HepG2 (cell line): Measurements from ENCODE around the gene FNDC7. TPM values are rescaled to one million over a fixed set of nuclear protein-coding genes. Genes with fewer than 3 reads are reported as not detected.

ENCODE experiments used
- AGO2 ChIP-seq: fragments of 200-400 bp; formaldehyde crosslinking; optimal IDR thresholded peaks from 2 replicates; pipeline ENCODE3; 2017; ENCODE audit warnings: mild to moderate bottlenecking, low read depth, low read length, moderate library complexity
- ASH2L ChIP-seq: fragments of 300-600, 200-600 bp; sonication (generic); IDR thresholded peaks from 2 replicates; pipeline ENCODE4 v1.7.0; 2017; ENCODE audit warnings: low read depth, mild to moderate bottlenecking, moderate library complexity, mixed read lengths, low read length; ENCODE audit not compliant: insufficient read length
- ATAD3A ChIP-seq: sonication (generic); formaldehyde crosslinking; IDR thresholded peaks from 2 replicates; pipeline ENCODE4 v1.4.0; 2020; ENCODE audit warnings: missing genetic modification reagents
- DMAP1 ChIP-seq: IDR thresholded peaks from 2 replicates; pipeline ENCODE4 v1.6.1; 2016
- FOXA1 ChIP-seq, 2 experiments: fragments of 450-650 bp in 1 of 2; sonication (generic) in 1 of 2; formaldehyde crosslinking in 1 of 2; IDR thresholded peaks; 2 replicates each; pipeline versions ENCODE4 v1.4.0 to v1.6.1; 2016 to 2020; ENCODE audit warnings: missing genetic modification reagents in 1 of 2
- FOXK2 ChIP-seq: fragments of 450-650 bp; IDR thresholded peaks from 2 replicates; pipeline ENCODE4 v1.6.1; 2016
- HNRNPH1 ChIP-seq: fragments of 200-400 bp; formaldehyde crosslinking; optimal IDR thresholded peaks from 2 replicates; pipeline ENCODE3; 2017; ENCODE audit warnings: mild to moderate bottlenecking, low read depth, low read length
- KDM1A ChIP-seq: IDR thresholded peaks from 2 replicates; pipeline ENCODE4 v1.6.1; 2016; ENCODE audit warnings: missing compliant biosample characterization
- KLF13 ChIP-seq: sonication (generic); formaldehyde crosslinking; IDR thresholded peaks from 2 replicates; pipeline ENCODE4 v1.4.0; 2020; ENCODE audit warnings: mild to moderate bottlenecking, missing genetic modification reagents
- RBM22 ChIP-seq: fragments of 200-400 bp; formaldehyde crosslinking; optimal IDR thresholded peaks from 2 replicates; pipeline ENCODE3; 2017; ENCODE audit warnings: mild to moderate bottlenecking, low read length, moderate library complexity
- RCOR2 ChIP-seq: IDR thresholded peaks from 2 replicates; pipeline ENCODE4 v1.6.1; 2016; ENCODE audit warnings: missing biosample characterization, missing genetic modification reagents
- SP4 ChIP-seq: sonication (generic); formaldehyde crosslinking; IDR thresholded peaks from 2 replicates; pipeline ENCODE4 v1.8.1; 2023; ENCODE audit warnings: mild to moderate bottlenecking, missing genetic modification reagents
- THAP7 ChIP-seq: sonication (generic); formaldehyde crosslinking; IDR thresholded peaks from 2 replicates; pipeline ENCODE4 v1.8.1; 2023; ENCODE audit warnings: mild to moderate bottlenecking, missing genetic modification reagents
- ZNF781 ChIP-seq: sonication (generic); formaldehyde crosslinking; IDR thresholded peaks from 2 replicates; pipeline ENCODE4 v1.5.1; 2020; ENCODE audit warnings: borderline replicate concordance, mild to moderate bottlenecking, missing genetic modification reagents; ENCODE audit errors: not compliant biosample characterization
- ZSCAN5A ChIP-seq: sonication (generic); formaldehyde crosslinking; IDR thresholded peaks from 2 replicates; pipeline ENCODE4 v1.8.0; 2022; ENCODE audit warnings: mild to moderate bottlenecking, missing genetic modification reagents, borderline replicate concordance
- polyA plus RNA-seq, 8 experiments: library from polyadenylated mRNA; depleted of rRNA in 3 of 8; stranded (reverse) in 7 of 8; unstranded in 1 of 8; fragments of >200 nt; fragmentation: Illumina TruSeq in 4 of 8; extraction: Trizol in 4 of 8; gene quantifications; 2 replicates each; pipeline versions ENCODE4 v1.2.1 to v1.2.3, GENCODE V29; 2011 to 2016; ENCODE audit warnings: low read depth in 4 of 8, missing spikeins in 1 of 8, mixed read lengths in 1 of 8; ENCODE audit not compliant: insufficient read depth in 1 of 8
- total RNA-seq, 5 experiments: library from RNA; depleted of rRNA; stranded (reverse); fragments of >200 nt; fragmentation: Illumina TruSeq; extraction: Trizol; gene quantifications; 2 replicates each; pipeline ENCODE4 v1.2.3, GENCODE V29; 2016; ENCODE audit warnings: low read depth in 1 of 5
- TF ChIP-seq, protein P1 (sequence below): IDR thresholded peaks from 2 replicates; pipeline ENCODE4 v1.6.1; 2018; ENCODE audit warnings: missing genetic modification reagents, mild to moderate bottlenecking, missing compliant biosample characterization
- TF ChIP-seq, protein P2 (sequence below): sonication (generic); formaldehyde crosslinking; IDR thresholded peaks from 2 replicates; pipeline ENCODE4 v1.8.1; 2023; ENCODE audit warnings: mild to moderate bottlenecking, missing genetic modification reagents
- TF ChIP-seq, protein P3 (sequence below): sonication (generic); formaldehyde crosslinking; IDR thresholded peaks from 2 replicates; pipeline ENCODE4 v1.4.0; 2020; ENCODE audit warnings: missing genetic modification reagents, borderline replicate concordance
- TF ChIP-seq, protein P4 (sequence below): sonication (generic); formaldehyde crosslinking; IDR thresholded peaks from 2 replicates; pipeline ENCODE4 v1.5.0; 2020; ENCODE audit warnings: mild to moderate bottlenecking, missing genetic modification reagents, moderate library complexity

The FNDC7 gene
- total and polyA plus RNA-seq, 2 of the 13 experiments (the other 11 are each of a cell fraction or from before 2014, with no cell fraction given): 0.03 TPM; not detected in 1

DNA sequence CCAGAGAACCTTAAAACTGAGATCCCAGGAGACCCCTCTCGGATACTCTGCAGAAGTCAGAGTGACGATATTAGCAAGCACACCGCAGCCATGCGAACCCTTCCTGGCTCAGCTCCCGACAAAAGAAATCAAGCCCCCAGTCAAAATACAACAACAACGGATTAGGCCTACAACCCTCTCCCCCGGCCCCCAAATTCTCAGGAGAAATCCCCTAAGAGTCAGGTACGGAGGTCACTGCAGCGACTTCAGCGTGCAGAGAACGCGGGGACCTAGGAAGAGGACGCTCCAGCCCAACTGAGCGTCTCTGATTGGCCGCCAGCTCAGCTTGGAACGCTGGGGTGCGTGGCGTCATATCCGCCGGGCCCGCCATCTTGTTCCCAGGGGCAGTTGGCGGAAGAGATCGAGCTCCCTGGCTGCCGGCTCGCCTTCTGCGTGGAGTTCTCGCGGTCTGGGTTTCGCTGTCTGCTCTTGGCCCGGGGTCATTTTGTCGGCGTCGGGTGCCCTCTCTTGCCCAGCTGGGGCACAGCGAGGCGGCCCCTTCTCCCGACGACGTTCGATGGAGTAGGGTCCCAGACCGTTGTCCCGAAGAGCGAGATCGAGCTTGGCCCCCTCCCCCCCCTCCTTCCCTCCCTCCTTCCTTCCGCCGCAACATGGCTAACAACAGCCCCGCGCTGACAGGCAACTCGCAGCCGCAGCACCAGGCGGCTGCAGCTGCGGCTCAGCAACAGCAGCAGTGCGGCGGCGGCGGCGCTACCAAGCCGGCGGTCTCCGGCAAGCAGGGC is 20.6 kb upstream of the FNDC7 start, which contains the start of gene PRPF38B (continued):
- TF ChIP-seq FOXA1 (IDR thresholded peaks at IDR 0.05): no peak
- no peak for TF ChIP-seq FOXA1 (CRISPR knock-in tag; IDR thresholded peaks at IDR 0.05)
- TF ChIP-seq, protein P1, sequence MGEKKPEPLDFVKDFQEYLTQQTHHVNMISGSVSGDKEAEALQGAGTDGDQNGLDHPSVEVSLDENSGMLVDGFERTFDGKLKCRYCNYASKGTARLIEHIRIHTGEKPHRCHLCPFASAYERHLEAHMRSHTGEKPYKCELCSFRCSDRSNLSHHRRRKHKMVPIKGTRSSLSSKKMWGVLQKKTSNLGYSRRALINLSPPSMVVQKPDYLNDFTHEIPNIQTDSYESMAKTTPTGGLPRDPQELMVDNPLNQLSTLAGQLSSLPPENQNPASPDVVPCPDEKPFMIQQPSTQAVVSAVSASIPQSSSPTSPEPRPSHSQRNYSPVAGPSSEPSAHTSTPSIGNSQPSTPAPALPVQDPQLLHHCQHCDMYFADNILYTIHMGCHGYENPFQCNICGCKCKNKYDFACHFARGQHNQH (CRISPR knock-in tag): peak; percentile 48; the same call in 1 of the 2 replicates
- no peak for TF ChIP-seq ATAD3A (CRISPR knock-in tag)
- TF ChIP-seq, protein P2, sequence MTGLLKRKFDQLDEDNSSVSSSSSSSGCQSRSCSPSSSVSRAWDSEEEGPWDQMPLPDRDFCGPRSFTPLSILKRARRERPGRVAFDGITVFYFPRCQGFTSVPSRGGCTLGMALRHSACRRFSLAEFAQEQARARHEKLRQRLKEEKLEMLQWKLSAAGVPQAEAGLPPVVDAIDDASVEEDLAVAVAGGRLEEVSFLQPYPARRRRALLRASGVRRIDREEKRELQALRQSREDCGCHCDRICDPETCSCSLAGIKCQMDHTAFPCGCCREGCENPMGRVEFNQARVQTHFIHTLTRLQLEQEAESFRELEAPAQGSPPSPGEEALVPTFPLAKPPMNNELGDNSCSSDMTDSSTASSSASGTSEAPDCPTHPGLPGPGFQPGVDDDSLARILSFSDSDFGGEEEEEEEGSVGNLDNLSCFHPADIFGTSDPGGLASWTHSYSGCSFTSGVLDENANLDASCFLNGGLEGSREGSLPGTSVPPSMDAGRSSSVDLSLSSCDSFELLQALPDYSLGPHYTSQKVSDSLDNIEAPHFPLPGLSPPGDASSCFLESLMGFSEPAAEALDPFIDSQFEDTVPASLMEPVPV (CRISPR knock-in tag): peak; percentile 28
- no peak for TF ChIP-seq THAP7 (CRISPR knock-in tag)
- no peak for TF ChIP-seq HNRNPH1
- TF ChIP-seq DMAP1 (CRISPR knock-in tag): peak; percentile 91
- TF ChIP-seq AGO2: peak; percentile 93
- TF ChIP-seq, protein P3, sequence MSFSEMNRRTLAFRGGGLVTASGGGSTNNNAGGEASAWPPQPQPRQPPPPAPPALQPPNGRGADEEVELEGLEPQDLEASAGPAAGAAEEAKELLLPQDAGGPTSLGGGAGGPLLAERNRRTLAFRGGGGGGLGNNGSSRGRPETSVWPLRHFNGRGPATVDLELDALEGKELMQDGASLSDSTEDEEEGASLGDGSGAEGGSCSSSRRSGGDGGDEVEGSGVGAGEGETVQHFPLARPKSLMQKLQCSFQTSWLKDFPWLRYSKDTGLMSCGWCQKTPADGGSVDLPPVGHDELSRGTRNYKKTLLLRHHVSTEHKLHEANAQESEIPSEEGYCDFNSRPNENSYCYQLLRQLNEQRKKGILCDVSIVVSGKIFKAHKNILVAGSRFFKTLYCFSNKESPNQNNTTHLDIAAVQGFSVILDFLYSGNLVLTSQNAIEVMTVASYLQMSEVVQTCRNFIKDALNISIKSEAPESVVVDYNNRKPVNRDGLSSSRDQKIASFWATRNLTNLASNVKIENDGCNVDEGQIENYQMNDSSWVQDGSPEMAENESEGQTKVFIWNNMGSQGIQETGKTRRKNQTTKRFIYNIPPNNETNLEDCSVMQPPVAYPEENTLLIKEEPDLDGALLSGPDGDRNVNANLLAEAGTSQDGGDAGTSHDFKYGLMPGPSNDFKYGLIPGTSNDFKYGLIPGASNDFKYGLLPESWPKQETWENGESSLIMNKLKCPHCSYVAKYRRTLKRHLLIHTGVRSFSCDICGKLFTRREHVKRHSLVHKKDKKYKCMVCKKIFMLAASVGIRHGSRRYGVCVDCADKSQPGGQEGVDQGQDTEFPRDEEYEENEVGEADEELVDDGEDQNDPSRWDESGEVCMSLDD: no peak
- no peak for TF ChIP-seq RCOR2 (CRISPR knock-in tag)
- TF ChIP-seq FOXK2: no peak
- TF ChIP-seq, protein P4, sequence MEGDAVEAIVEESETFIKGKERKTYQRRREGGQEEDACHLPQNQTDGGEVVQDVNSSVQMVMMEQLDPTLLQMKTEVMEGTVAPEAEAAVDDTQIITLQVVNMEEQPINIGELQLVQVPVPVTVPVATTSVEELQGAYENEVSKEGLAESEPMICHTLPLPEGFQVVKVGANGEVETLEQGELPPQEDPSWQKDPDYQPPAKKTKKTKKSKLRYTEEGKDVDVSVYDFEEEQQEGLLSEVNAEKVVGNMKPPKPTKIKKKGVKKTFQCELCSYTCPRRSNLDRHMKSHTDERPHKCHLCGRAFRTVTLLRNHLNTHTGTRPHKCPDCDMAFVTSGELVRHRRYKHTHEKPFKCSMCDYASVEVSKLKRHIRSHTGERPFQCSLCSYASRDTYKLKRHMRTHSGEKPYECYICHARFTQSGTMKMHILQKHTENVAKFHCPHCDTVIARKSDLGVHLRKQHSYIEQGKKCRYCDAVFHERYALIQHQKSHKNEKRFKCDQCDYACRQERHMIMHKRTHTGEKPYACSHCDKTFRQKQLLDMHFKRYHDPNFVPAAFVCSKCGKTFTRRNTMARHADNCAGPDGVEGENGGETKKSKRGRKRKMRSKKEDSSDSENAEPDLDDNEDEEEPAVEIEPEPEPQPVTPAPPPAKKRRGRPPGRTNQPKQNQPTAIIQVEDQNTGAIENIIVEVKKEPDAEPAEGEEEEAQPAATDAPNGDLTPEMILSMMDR (CRISPR knock-in tag): peak; percentile 17; the same call in 1 of the 2 replicates
- TF ChIP-seq SP4 (CRISPR knock-in tag): no peak
- no peak for TF ChIP-seq KLF13 (CRISPR knock-in tag)
- TF ChIP-seq ASH2L: peak; percentile 96
- TF ChIP-seq ZSCAN5A: no peak
- no peak for TF ChIP-seq KDM1A (CRISPR knock-in tag)
- TF ChIP-seq ZNF781 (CRISPR knock-in tag): peak; percentile 73
- no peak for TF ChIP-seq RBM22
